GM23338 (cell line): ENCODE measurements around the gene LMO7. TPM values are rescaled to one million over a fixed set of nuclear protein-coding genes. Genes with fewer than 3 reads are reported as not detected.

Experiments used
- ATAC-seq: fragments of 200-7000 bp; cut with Tn5 transposase; 3 replicates; pipeline ENCODE4 v1.9.1; 2020
- DNase-seq: peaks from one replicate; pipeline ENCODE4 v3.0.0-alpha.2; 2015; ENCODE audit warnings: low spot score
- H2AFZ ChIP-seq: fragments of 200-600 bp; sonication (generic); 2 replicates; pipeline ENCODE4 v1.8.0; 2016; ENCODE audit warnings: antibody characterized with exemption, mild to moderate bottlenecking, moderate library complexity
- H3F3A ChIP-seq: fragments of 200-600 bp; sonication (generic); replicated peaks from 2 replicates; pipeline ENCODE4 v1.8.0; 2017; ENCODE audit warnings: antibody characterized with exemption, mixed run types, low read depth
- H3K27ac ChIP-seq: fragments of 200-600 bp; sonication (generic); 2 replicates; pipeline ENCODE4 v1.6.1; 2016; ENCODE audit warnings: low read depth
- H3K27me3 ChIP-seq: fragments of 200-600 bp; sonication (generic); 2 replicates; pipeline ENCODE4 v1.8.0; 2016; ENCODE audit warnings: mild to moderate bottlenecking, mixed run types, moderate library complexity; ENCODE audit not compliant: insufficient read depth
- H3K36me3 ChIP-seq: fragments of 200-600 bp; sonication (generic); 2 replicates; pipeline ENCODE4 v1.8.0; 2016; ENCODE audit warnings: mild to moderate bottlenecking; ENCODE audit not compliant: insufficient read depth
- H3K4me1 ChIP-seq: fragments of 200-600 bp; sonication (generic); 2 replicates; pipeline ENCODE4 v1.8.0; 2016; ENCODE audit warnings: mild to moderate bottlenecking, moderate library complexity; ENCODE audit not compliant: insufficient read depth
- H3K4me2 ChIP-seq: fragments of 200-600 bp; sonication (generic); 2 replicates; pipeline ENCODE4 v1.7.1; 2017; ENCODE audit warnings: mixed run types
- H3K4me3 ChIP-seq: fragments of 200-600 bp; sonication (generic); 2 replicates; pipeline ENCODE4 v1.6.1; 2016; ENCODE audit warnings: mixed run types
- H3K79me2 ChIP-seq: fragments of 200-600 bp; sonication (generic); replicated peaks from 2 replicates; pipeline ENCODE4 v1.8.0; 2017; ENCODE audit warnings: mild to moderate bottlenecking; ENCODE audit not compliant: insufficient read depth
- H3K9me2 ChIP-seq: fragments of 200-600 bp; sonication (generic); 2 replicates; pipeline ENCODE4 v1.8.0; 2017; ENCODE audit not compliant: insufficient read depth
- H4K20me1 ChIP-seq: fragments of 200-600 bp; sonication (generic); replicated peaks from 2 replicates; pipeline ENCODE4 v1.8.0; 2017; ENCODE audit warnings: mild to moderate bottlenecking; ENCODE audit not compliant: insufficient read depth
- H3K27ac Mint-ChIP-seq: 2 replicates; pipeline ENCODE4 v1.8.0; 2020; ENCODE audit warnings: inconsistent platforms, mild to moderate bottlenecking, moderate library complexity, mixed read lengths
- H3K27me3 Mint-ChIP-seq: 3 replicates; pipeline ENCODE4 v1.8.0; 2022; ENCODE audit warnings: low read depth, mild to moderate bottlenecking, moderate library complexity, mixed read lengths, inconsistent platforms; ENCODE audit not compliant: insufficient read depth, poor library complexity
- H3K36me3 Mint-ChIP-seq: 3 replicates; pipeline ENCODE4 v1.8.0; 2021; ENCODE audit warnings: low read depth, mild to moderate bottlenecking, inconsistent platforms, moderate library complexity, mixed read lengths
- H3K4me1 Mint-ChIP-seq: 3 replicates; pipeline ENCODE4 v1.8.0; 2020; ENCODE audit warnings: mild to moderate bottlenecking, inconsistent platforms, mixed read lengths
- H3K4me3 Mint-ChIP-seq: 3 replicates; pipeline ENCODE4 v1.8.0; 2021; ENCODE audit warnings: moderate library complexity, mild to moderate bottlenecking, inconsistent platforms, mixed read lengths
- H3K9me3 Mint-ChIP-seq: 3 replicates; pipeline ENCODE4 v1.8.0; 2020; ENCODE audit warnings: moderate library complexity, mild to moderate bottlenecking, inconsistent platforms, mixed read lengths
- CTCF ChIP-seq, 2 experiments: fragments of 200-600 bp in 1 of 2; sonication (generic) in 1 of 2; conservative IDR thresholded peaks; 2 replicates each; pipeline versions ENCODE4 v1.5.1 to v1.6.1; 2016 to 2017; ENCODE audit warnings: antibody characterized with exemption in 2 of 2, low read depth in 2 of 2, mild to moderate bottlenecking in 2 of 2, moderate library complexity in 1 of 2
- POLR2AphosphoS5 ChIP-seq: IDR thresholded peaks from 2 replicates; pipeline ENCODE4 v1.6.1; 2016; ENCODE audit warnings: antibody characterized with exemption, low read depth
- STAT1 ChIP-seq: IDR thresholded peaks from one replicate; pipeline ENCODE4 v1.6.1; 2016; ENCODE audit warnings: antibody characterized with exemption; ENCODE audit not compliant: unreplicated experiment
- ZNF331 ChIP-seq: fragments of 250-450 bp; sonication (Bioruptor Pico); IDR thresholded peaks from 2 replicates; pipeline ENCODE4 v1.5.0; 2020; ENCODE audit warnings: low read depth, mild to moderate bottlenecking, moderate library complexity
- ZNF462 ChIP-seq: fragments of 250-450 bp; sonication (Bioruptor Pico); IDR thresholded peaks from 2 replicates; pipeline ENCODE4 v1.5.0; 2020; ENCODE audit warnings: mild to moderate bottlenecking, moderate library complexity
- polyA plus RNA-seq: library from polyadenylated mRNA; unstranded; fragments of >200 nt; fragmentation: Nextera tagmentation; extraction: Ambion mirVana; gene quantifications from 2 replicates; pipeline ENCODE4 v1.2.1, GENCODE V29; 2016
- total RNA-seq: library from RNA; depleted of rRNA; stranded (reverse); fragments of >200 nt; shearing (Covaris generic); gene quantifications from 2 replicates; pipeline ENCODE4 v1.2.3, GENCODE V29; 2014

Gene LMO7
- total and polyA plus RNA-seq, 2 experiments from 2014 or later: 22.3 to 26.9 TPM

- H3K4me3 ChIP-seq: no peak overlapping the region
- Mint-ChIP-seq H3K9me3 (no peaks in the 10 kb centered on the region), H3K27me3 (no peaks in the 10 kb centered on the region), H3K27ac (no peak overlapping the region), H3K36me3 (no peaks in the 10 kb centered on the region), H3K4me1 (peaks cover 3% of the 10 kb centered on the region; the same call in 2 of the 3 replicates), H3K4me3 (no peak overlapping the region)
- no peak overlapping the region for H3K27ac ChIP-seq
- H3F3A ChIP-seq: no peaks in the 10 kb centered on the region
- DNase-seq: no peak
- no peaks in the 10 kb centered on the region for H4K20me1 ChIP-seq
- H3K9me2 ChIP-seq: no peaks in the 10 kb centered on the region
- H3K27me3 ChIP-seq: no peaks in the 10 kb centered on the region
- H3K79me2 ChIP-seq: no peaks in the 10 kb centered on the region
- no peak for TF ChIP-seq STAT1
- TF ChIP-seq POLR2AphosphoS5: no peak
- TF ChIP-seq ZNF462 (CRISPR knock-in tag): no peak
- no peak for TF ChIP-seq ZNF331 (CRISPR knock-in tag)
- H3K4me1 ChIP-seq: peaks cover 4% of the 10 kb centered on the region
- H3K4me2 ChIP-seq: no peak overlapping the region
- no peak overlapping the region for H2AFZ ChIP-seq
- no peaks in the 10 kb centered on the region for H3K36me3 ChIP-seq
- no peak for ATAC-seq
Observed at GRCh38 chr13:75612354-75612753, 23.8 kb upstream of the LMO7 start.

- no peaks in the 10 kb centered on the region for H3K4me1 ChIP-seq
- H3K9me3 Mint-ChIP-seq: no peaks in the 10 kb centered on the region
- no peaks in the 10 kb centered on the region for H4K20me1 ChIP-seq
- ATAC-seq: no peak
- H3K9me2 ChIP-seq: no peaks in the 10 kb centered on the region
- no peak overlapping the region for H3K27ac ChIP-seq
- H3K4me1 Mint-ChIP-seq: no peaks in the 10 kb centered on the region
- no peak overlapping the region for H3K4me3 ChIP-seq
- no peaks in the 10 kb centered on the region for H3K36me3 ChIP-seq
- no peak overlapping the region for H3K27ac Mint-ChIP-seq
- H3K36me3 Mint-ChIP-seq: no peaks in the 10 kb centered on the region
- H3F3A ChIP-seq: no peaks in the 10 kb centered on the region
- H3K27me3 Mint-ChIP-seq: no peaks in the 10 kb centered on the region
- DNase-seq: no peak
- no peak overlapping the region for H3K4me2 ChIP-seq
- H3K27me3 ChIP-seq: no peaks in the 10 kb centered on the region
- no peak overlapping the region for H2AFZ ChIP-seq
- no peak overlapping the region for H3K4me3 Mint-ChIP-seq
- H3K79me2 ChIP-seq: no peaks in the 10 kb centered on the region
- no peak for TF ChIP-seq CTCF (conservative IDR thresholded peaks at IDR 0.05; ENCODE audit: low read depth in 2 of 2)
- no peak for TF ChIP-seq ZNF462 (CRISPR knock-in tag)
Observed at GRCh38 chr13:75617230-75617629, 18.9 kb upstream of the LMO7 start.
